Gastrocnemius medialis (tissue), 4 donors: ENCODE measurements around the gene PRKG1.

Experiments
- CTCF ChIP-seq, 5 experiments: fragments of 450-650 bp in 3 of 5; fragments of 200-600 bp in 2 of 5; sonication (generic) in 2 of 5; IDR thresholded peaks in 4 of 5; conservative IDR thresholded peaks in 1 of 5; 1 replicate in 4 of 5; 2 replicates in 1 of 5; pipeline ENCODE4 v1.5.1; 2016 to 2019; ENCODE audit warnings: antibody characterized with exemption in 5 of 5, mild to moderate bottlenecking in 3 of 5, moderate library complexity in 3 of 5
- POLR2A ChIP-seq, 2 donors: fragments of 450-650 bp; IDR thresholded peaks; one replicate each; pipeline ENCODE4 v1.6.1; 2017; ENCODE audit warnings: antibody characterized with exemption in 2 of 2, mild to moderate bottlenecking in 2 of 2, moderate library complexity in 2 of 2

- TF ChIP-seq POLR2A (IDR thresholded peaks at IDR 0.05) (no peak), CTCF (IDR thresholded peaks at IDR 0.05 in 4 of 5, conservative IDR thresholded peaks at IDR 0.05 in 1 of 5) (no peak)
Observed at GRCh38 chr10:52300599-52301277, 1226.5 kb downstream of the PRKG1 start.
